Liver (tissue), 9 donors: ENCODE results near the gene GPR82. TPM values are rescaled to one million over a fixed set of nuclear protein-coding genes. Genes with fewer than 3 reads are reported as not detected.
A peak's percentile ranks its signal among the peaks of the same experiment; 100 is the strongest.

Experiments used
- DNase-seq: peaks from one replicate; pipeline ENCODE4 v3.0.0-alpha.2; 2017; ENCODE audit warnings: low spot score
- H3K27ac ChIP-seq, 2 donors: one replicate each; pipeline ENCODE4 v1.7.0; 2013; ENCODE audit warnings: inconsistent platforms in 2 of 2, low read length in 2 of 2, control low read depth in 1 of 2, low read depth in 1 of 2, mild to moderate bottlenecking in 1 of 2
- H3K27me3 ChIP-seq, 4 donors: one replicate each; pipeline versions ENCODE4 v1.6.1 to v1.7.0; 2013; ENCODE audit warnings: low read length in 3 of 4, inconsistent platforms in 1 of 4, mild to moderate bottlenecking in 1 of 4, moderate library complexity in 1 of 4; ENCODE audit not compliant: control insufficient read depth in 4 of 4, insufficient read depth in 4 of 4
- H3K36me3 ChIP-seq, 4 donors: one replicate each; pipeline versions ENCODE4 v1.6.1 to v1.7.0; 2013; ENCODE audit warnings: low read length in 3 of 4, mild to moderate bottlenecking in 3 of 4, low read depth in 1 of 4, moderate library complexity in 1 of 4; ENCODE audit not compliant: control insufficient read depth in 4 of 4, insufficient read depth in 3 of 4
- H3K4me1 ChIP-seq, 4 donors: one replicate each; pipeline versions ENCODE4 v1.6.1 to v1.7.0; 2013; ENCODE audit warnings: low read length in 3 of 4, mild to moderate bottlenecking in 3 of 4, moderate library complexity in 1 of 4; ENCODE audit not compliant: control insufficient read depth in 4 of 4, insufficient read depth in 4 of 4
- H3K4me3 ChIP-seq, 3 donors: one replicate each; pipeline versions ENCODE4 v1.6.1 to v1.7.0; 2013; ENCODE audit warnings: low read length in 3 of 3, control low read depth in 1 of 3, low read depth in 1 of 3, mild to moderate bottlenecking in 1 of 3
- H3K9ac ChIP-seq, 2 donors: one replicate each; pipeline ENCODE4 v1.7.0; 2013; ENCODE audit warnings: low read length in 2 of 2, mild to moderate bottlenecking in 2 of 2, moderate library complexity in 2 of 2, control low read depth in 1 of 2, low read depth in 1 of 2
- H3K9me3 ChIP-seq, 4 donors: one replicate each; pipeline versions ENCODE4 v1.6.1 to v1.7.0; 2013; ENCODE audit warnings: low read length in 3 of 4; ENCODE audit not compliant: control insufficient read depth in 4 of 4
- ATF3 ChIP-seq: IDR thresholded peaks from 2 replicates; pipeline ENCODE4 v1.6.1; 2016; ENCODE audit warnings: antibody characterized with exemption
- CTCF ChIP-seq: fragments of 150-350 bp; IDR thresholded peaks from 2 replicates; pipeline ENCODE4 v1.5.1; 2017; ENCODE audit warnings: improper control_type of control experiment, low read depth, low read length; ENCODE audit not compliant: missing input control
- EGR1 ChIP-seq, 2 donors: IDR thresholded peaks; 2 replicates each; pipeline ENCODE4 v1.6.1; 2016 to 2018; ENCODE audit warnings: antibody characterized with exemption in 2 of 2, low read depth in 2 of 2
- FOXA1 ChIP-seq: IDR thresholded peaks from 2 replicates; pipeline ENCODE4 v1.6.1; 2016; ENCODE audit warnings: antibody characterized with exemption
- FOXA2 ChIP-seq: IDR thresholded peaks from 2 replicates; pipeline ENCODE4 v1.6.1; 2016; ENCODE audit warnings: antibody characterized with exemption
- GABPA ChIP-seq, 2 donors: IDR thresholded peaks in 1 of 2; conservative IDR thresholded peaks in 1 of 2; 2 replicates each; pipeline ENCODE4 v1.6.1; 2016; ENCODE audit warnings: antibody characterized with exemption in 2 of 2, mild to moderate bottlenecking in 1 of 2, moderate library complexity in 1 of 2
- HNF4A ChIP-seq, 2 donors: conservative IDR thresholded peaks; 2 replicates each; pipeline ENCODE4 v1.6.1; 2016; ENCODE audit warnings: antibody characterized with exemption in 2 of 2, mild to moderate bottlenecking in 2 of 2
- HNF4G ChIP-seq: IDR thresholded peaks from 2 replicates; pipeline ENCODE4 v1.6.1; 2016; ENCODE audit warnings: antibody characterized with exemption
- JUND ChIP-seq, 2 donors: IDR thresholded peaks; 2 replicates each; pipeline ENCODE4 v1.6.1; 2016; ENCODE audit warnings: antibody characterized with exemption in 2 of 2
- MAX ChIP-seq: IDR thresholded peaks from 2 replicates; pipeline ENCODE4 v1.6.1; 2016; ENCODE audit warnings: antibody characterized with exemption
- NR2F2 ChIP-seq: IDR thresholded peaks from 2 replicates; pipeline ENCODE4 v1.6.1; 2016; ENCODE audit warnings: antibody characterized with exemption
- RAD21 ChIP-seq, 2 donors: IDR thresholded peaks; 2 replicates each; pipeline ENCODE4 v1.6.1; 2016; ENCODE audit warnings: antibody characterized with exemption in 2 of 2, mild to moderate bottlenecking in 2 of 2
- REST ChIP-seq: IDR thresholded peaks from 2 replicates; pipeline ENCODE4 v1.6.1; 2016; ENCODE audit warnings: antibody characterized with exemption, mild to moderate bottlenecking
- RXRA ChIP-seq, 2 donors: IDR thresholded peaks; 2 replicates each; pipeline ENCODE4 v1.6.1; 2017 to 2018; ENCODE audit warnings: antibody characterized with exemption in 2 of 2, mild to moderate bottlenecking in 1 of 2
- SP1 ChIP-seq: IDR thresholded peaks from 2 replicates; pipeline ENCODE4 v1.6.1; 2018; ENCODE audit warnings: antibody characterized with exemption, mild to moderate bottlenecking
- TAF1 ChIP-seq: conservative IDR thresholded peaks from 2 replicates; pipeline ENCODE4 v1.6.1; 2016; ENCODE audit warnings: antibody characterized with exemption, mild to moderate bottlenecking
- YY1 ChIP-seq: IDR thresholded peaks from 2 replicates; pipeline ENCODE4 v1.6.1; 2016; ENCODE audit warnings: antibody characterized with exemption, mild to moderate bottlenecking
- ZBTB33 ChIP-seq: IDR thresholded peaks from 2 replicates; pipeline ENCODE4 v1.6.1; 2016; ENCODE audit warnings: antibody characterized with exemption
- WGBS: extraction: QIAGEN DNeasy Blood & Tissue Kit; methylation state at CpG from one replicate; pipeline ENCODE4 v1.1.7; 2013; 5-methylcytosine and 5-hydroxymethylcytosine counted together
- polyA plus RNA-seq, 2 donors: library from polyadenylated mRNA; stranded (reverse) in 1 of 2; unstranded in 1 of 2; fragments of 200-250 nt in 1 of 2; fragments of >200 nt in 1 of 2; fragmentation: Nextera tagmentation in 1 of 2; extraction: Ambion mirVana in 1 of 2; gene quantifications; one replicate each; pipeline versions ENCODE4 v1.2.1 to v1.2.3, GENCODE V29; 2013 to 2015
- total RNA-seq, 2 donors: library from RNA; depleted of rRNA; stranded (reverse); fragments of >200 nt; gene quantifications; one replicate each; pipeline ENCODE4 v1.2.3, GENCODE V29; 2014
- donor health status: healthy.
- donor health status: healthy.
- donor health status: healthy.
- donor health status: healthy.
- donor health status: healthy.

Gene GPR82
- total and polyA plus RNA-seq, 4 donors, result 0.14 to 0.67 (median 0.60) TPM

GRCh38 chrX:41689711-41690110, 34.3 kb upstream of the GPR82 start:
- WGBS, result 29% methylated on average over 3 of the region's 3 CpGs
- Histone ChIP-seq H3K9me3 (no peaks in the 10 kb centered on the region), H3K9ac (no peak overlapping the region), H3K4me1 (peaks cover 0 to 1% (median 0%) of the 10 kb centered on the region in 4 donors), H3K27me3 (peaks cover 0 to 4% (median 0%) of the 10 kb centered on the region in 4 donors), H3K36me3 (no peaks in the 10 kb centered on the region), H3K27ac (peak overlapping the region; percentile 13 to 38), H3K4me3 (no peak overlapping the region)
- DNase-seq, result no peak
- TF ChIP-seq YY1 (no peak), EGR1 (IDR thresholded peaks at IDR 0.05; ENCODE audit: low read depth in 2 of 2) (peak in 1 of 2 donors; percentile 27), FOXA1 (no peak), ATF3 (no peak), JUND (IDR thresholded peaks at IDR 0.05) (peak in 1 of 2 donors; percentile 42), CTCF (no peak), TAF1 (no peak), RXRA (IDR thresholded peaks at IDR 0.05) (peak; percentile 54 to 76), FOXA2 (no peak), REST (no peak), ZBTB33 (peak; percentile 21), HNF4A (conservative IDR thresholded peaks at IDR 0.05) (peak; percentile 78 to 81), HNF4G (no peak), RAD21 (IDR thresholded peaks at IDR 0.05) (peak in 1 of 2 donors; percentile 28), GABPA (IDR thresholded peaks at IDR 0.05 in 1 of 2, conservative IDR thresholded peaks at IDR 0.05 in 1 of 2) (no peak), MAX (no peak), NR2F2 (no peak), SP1 (peak; percentile 67)
